ENCODE measurements around the gene CNKSR1. TPM values are rescaled to one million over a fixed set of nuclear protein-coding genes. Genes with fewer than 3 reads are reported as not detected.

CNKSR1 gene
- total RNA-seq, 1 donor from 2014 or later: 2.9 TPM

DNA sequence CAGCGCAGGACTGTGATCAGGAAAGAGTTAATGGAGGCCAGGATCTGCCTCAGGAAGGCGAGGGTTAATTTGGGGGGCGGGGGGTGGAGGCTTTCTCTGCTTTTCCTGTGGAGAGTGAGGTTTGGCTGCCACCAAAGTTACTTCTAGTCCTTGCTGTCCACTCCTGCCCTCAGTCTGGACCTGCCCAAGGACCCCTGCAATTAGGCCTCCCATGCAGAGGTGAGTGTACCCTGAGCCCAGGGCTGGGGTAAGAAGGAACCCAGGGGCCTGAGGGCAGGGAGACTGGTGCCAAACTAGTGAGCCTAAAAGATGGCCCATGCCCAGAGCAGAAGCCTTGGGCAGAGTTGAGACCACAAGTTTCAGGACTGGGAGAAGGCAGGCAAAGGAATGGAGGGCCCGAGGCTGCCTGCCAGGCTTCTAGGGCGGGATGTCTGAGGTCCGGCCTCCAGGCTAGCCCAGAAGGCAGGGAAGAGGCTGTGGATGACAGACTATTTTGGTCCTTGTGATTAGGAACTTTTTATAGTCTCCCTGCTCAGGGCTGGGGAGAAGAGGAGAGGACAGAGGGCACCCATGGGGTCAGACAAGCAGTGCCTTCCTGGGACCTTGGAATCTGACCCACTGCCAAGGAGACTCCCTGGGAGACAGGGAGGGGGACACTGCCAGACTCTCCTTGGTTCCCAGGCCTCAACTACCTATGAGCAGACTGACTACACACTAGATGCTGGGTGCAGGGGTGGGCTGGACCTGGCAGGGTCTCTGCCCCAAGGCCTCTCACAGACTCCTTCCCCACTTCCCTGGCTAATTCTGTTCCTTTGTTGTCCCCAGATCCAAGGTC lies 18.2 kb upstream of the CNKSR1 start, which contains the start of gene FAM110D:
FAM110D (plus strand) TSS at position 172 of the 835 bp plus-strand sequence. CDS start 2,213 bp downstream, outside the sequence.
- no peak for DNase-seq (ENCODE audit: low spot score)
- intact Hi-C loops (cut with DNase I): no loop called here

DNA sequence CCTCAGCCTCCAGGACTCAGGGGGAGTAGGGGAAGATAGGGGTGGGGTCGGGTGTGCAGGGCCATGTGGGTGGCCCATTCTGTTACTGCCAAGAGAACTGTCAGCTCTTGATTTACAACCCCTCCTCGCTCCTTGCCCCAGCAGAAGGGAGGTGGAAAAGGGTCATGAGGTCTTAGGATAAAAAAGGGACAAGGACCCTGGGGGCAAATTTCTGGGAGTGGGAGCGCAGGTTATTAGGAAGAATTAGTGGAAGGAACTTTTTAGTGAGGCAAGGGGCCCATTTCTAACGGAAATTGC lies 17.6 kb upstream of the CNKSR1 start:
- no peak for DNase-seq (ENCODE audit: low spot score)
- intact Hi-C loops (cut with DNase I): loop anchor here (1.0 kb wide), 1 partner anchor 48 kb away; the partner anchor contains the start of gene PDIK1L

DNA sequence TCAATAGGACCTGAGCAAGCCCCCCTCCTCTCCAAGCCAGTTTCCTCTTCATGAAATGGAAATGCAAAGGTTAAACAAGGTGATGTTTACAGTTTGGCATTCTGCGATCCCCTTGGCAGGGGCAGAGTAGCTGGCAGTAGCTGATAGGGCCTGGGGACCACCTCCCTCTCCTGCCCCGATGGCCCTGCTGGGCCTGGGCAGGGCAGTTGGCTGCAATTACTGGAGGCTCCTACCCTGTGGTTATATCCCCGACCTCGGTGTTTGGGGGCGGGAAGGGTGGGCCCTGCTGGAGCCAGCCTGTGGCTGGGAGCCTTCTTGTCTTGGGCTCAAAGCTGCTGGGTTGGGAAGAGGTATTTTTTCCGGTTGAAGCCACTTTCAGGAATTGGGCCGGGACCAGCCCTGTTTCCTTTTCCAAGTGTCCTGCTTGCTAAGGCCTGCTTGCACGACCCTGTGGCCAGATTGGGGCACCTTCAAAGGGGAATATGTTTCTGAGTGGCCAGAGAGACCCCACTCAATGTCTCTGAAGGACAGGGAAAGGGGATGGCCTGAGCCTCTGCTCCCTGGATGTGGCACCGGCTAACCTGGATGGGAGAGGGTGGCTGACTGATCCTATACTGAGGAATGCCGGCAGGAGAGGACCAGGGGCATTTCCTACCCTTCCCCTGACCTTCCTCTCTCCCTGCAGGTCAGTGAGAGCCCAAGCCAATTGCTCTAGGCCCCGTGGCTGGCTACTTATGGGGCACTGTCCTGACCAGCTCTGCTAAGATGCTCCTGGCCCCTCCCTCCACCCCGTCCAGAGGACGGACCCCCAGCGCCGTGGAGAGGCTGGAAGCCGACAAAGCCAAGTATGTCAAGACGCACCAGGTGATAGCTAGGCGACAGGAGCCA lies 16.5 kb upstream of the CNKSR1 start:
- intact Hi-C loops (cut with DNase I): loop anchor here (1.0 kb wide), 1 partner anchor 49 kb away; the partner anchor contains the start of gene PDIK1L
- DNase-seq (ENCODE audit: low spot score): no peak

DNA sequence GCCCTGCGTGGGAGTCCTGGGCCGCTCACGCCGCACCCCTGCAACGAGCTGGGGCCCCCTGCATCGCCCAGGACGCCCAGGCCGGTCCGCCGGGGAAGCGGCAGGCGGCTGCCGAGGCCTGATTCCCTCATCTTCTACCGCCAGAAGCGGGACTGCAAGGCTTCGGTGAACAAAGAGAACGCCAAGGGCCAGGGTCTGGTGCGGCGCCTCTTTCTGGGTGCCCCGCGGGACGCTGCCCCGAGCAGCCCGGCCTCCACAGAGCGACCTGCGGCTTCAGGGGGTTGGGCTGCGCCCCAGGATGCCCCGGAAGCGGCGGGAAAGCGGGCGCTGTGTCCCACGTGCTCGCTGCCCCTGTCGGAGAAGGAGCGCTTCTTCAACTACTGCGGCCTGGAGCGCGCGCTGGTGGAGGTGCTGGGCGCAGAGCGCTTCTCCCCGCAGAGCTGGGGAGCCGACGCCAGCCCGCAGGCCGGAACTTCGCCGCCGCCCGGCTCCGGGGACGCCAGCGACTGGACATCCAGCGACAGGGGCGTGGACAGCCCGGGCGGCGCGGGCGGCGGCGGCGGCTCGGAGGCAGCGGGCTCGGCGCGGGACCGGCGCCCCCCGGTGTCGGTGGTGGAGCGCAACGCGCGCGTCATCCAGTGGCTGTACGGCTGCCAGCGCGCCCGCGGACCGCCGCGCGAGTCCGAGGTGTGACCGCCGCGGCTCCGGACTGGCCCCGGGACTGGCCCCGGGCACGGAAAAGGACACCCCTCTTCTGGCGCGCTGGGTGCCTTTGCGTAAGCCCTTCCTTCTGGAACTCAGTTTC lies 15.7 kb upstream of the CNKSR1 start:
- intact Hi-C loops (cut with DNase I): no loop called here
- peak; percentile 84 for DNase-seq (ENCODE audit: low spot score)

DNA sequence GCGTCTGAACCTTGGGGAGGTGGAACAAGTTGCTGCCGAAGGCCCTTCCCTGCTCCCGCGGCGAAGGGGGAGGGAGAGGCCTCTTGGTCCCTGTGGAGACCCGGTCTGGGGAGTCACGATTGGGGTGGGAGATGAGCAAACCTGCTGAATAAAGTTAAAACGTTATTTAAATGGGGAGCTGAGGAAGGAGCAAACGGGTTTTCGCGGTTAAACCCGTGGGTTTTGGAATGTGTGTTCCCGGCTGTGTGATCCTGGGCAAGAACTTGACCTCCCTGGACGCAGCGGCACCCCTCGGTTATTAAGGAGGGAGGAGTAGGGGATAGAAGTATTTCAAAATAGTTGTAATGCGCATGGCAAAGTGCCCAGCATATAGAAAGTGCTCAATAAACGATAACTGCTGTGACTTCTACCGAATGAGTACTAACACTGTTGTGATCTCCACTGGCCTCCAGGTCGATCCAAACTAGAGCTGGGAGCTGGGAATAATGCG lies 15.0 kb upstream of the CNKSR1 start:
- intact Hi-C loops (cut with DNase I): no loop called here
- DNase-seq (ENCODE audit: low spot score): no peak

DNA sequence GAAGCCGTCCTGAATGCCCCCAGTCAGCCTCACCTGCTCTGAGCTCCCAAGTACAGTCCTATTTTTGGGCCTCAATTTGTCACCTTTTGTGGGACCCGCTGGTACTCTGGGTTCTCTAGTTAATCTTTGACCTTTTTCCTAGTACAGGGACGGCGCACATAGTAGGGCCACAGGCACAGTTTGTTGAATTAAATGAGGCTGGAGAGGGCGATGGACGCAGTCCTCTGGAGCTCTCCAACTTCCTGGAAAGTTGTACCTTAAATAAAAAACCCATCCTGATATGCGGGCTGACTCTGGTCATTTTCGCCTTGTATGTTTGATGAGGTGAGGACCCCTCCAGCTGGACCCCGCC lies 13.6 kb upstream of the CNKSR1 start:
- intact Hi-C loops (cut with DNase I): no loop called here
- DNase-seq (ENCODE audit: low spot score): no peak

DNA sequence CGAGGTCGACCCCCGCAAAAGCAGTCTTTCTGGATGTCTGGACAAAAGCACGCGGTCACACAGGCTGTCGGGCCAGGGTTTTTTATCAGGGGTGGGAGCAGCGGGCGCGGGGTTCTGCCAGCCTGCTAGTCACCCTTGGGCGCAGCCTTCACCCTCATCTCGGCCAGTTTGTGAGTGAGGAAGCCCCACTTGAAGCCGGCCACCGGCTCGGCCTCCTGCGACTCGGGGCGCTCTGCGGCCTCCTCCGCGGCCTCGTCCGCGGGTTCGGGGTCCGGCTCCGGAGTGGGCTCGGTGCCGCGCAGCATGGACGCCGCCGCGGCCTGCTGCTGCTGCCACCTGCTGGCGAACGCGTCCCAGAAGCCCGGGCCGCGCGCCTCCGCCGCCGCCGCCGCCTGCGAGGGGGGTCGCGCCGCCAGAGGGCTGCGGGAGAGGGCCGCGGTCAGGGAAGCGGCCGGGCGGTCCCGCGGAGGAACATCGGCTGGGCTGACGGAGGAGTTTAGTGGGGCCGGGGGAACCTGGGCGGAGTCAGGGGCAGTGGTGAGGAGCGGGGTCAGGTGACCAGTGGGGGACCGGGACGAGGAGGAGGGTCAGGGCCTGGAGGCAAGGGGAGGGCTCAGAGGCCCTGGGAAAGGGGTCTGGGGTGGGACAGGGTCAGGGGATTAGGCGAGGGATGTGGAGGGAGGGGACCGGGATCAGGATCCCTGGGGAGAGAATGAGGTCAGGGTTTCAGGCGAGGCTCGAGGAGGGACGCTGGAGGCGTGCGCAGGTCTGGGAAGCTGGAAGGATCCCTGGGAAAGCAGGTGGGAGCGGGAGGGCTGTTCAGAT lies 13.0 kb upstream of the CNKSR1 start:
- DNase-seq (ENCODE audit: low spot score): no peak
- intact Hi-C loops (cut with DNase I): no loop called here

DNA sequence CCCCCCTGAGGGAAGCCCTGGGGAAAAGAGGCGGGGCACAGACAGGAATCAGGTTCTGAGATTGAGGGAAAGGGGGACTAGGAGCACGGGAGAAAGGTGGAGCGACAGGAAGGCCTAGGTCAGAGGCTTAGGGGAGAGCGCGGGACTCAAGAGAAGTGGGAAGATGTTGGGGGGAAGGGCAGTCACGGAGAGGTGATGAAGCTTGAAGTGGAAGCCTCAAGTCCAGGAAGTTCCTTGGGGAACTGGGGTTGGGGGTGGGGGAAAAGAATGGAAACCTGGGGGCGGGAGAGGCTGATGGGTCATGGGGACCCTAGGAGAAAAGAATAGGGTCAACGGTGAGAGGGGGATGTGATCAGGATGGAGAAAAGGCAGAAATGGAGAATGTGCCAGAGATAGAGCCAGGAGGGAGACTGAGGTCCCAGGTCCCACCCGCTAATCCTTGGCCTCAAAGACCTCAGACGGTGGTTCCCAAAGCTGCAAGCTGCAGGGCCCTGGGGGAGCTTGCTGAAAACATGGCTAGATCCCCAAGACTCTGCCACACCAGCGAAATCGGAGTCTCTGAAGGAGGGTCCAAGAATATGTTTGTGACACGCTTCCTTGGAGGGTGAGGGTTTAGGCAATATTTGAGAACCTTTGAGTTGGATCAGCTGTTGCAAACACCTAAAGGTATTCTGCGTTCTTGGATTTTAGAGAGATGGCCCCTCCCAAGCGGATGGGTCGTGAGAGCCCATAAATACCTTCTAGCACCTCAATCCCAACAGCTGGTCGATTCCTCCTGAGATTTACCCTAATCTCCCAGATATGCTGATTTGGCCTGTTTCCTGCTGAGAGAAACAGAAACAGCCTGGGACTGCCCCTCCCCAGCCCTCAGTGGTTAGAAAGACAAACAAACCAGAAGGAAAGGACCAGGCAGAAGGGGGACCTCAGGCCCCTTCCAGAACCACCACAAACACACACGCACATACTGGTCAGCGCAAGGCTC lies 12.1 kb upstream of the CNKSR1 start:
- DNase-seq (ENCODE audit: low spot score): no peak
- intact Hi-C loops (cut with DNase I): loop anchor here (5.0 kb wide), 2 partner anchors 67 to 157 kb away; partner anchors contain the start of gene CEP85

DNA sequence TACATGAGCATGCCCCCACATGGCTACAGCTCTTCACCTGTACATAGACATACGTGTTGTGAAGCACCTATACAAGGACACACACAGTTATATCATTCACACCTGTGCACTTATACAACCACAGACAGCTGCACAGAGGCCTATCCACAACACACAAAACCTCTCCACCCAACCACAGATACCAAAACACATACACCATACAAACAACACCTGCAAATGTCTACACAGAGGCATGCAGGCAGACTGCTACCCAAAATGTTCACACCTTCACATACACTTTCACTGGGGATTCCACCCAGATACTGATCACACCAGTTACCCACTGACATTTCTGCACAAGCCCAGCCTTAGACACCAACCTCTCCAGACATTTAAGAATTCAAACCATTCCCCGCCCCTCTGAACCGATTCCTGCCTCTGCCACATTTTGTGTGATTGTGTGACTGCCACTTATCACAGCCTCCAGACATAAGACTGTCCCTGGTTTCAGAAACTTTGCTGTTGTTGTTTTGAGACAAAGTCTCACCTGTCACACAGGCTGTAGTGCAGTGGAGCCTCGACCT lies 10.5 kb upstream of the CNKSR1 start:
- intact Hi-C loops (cut with DNase I): loop anchor here (5.0 kb wide), 2 partner anchors 66 to 156 kb away; partner anchors contain the start of gene CEP85
- no peak for DNase-seq (ENCODE audit: low spot score)

DNA sequence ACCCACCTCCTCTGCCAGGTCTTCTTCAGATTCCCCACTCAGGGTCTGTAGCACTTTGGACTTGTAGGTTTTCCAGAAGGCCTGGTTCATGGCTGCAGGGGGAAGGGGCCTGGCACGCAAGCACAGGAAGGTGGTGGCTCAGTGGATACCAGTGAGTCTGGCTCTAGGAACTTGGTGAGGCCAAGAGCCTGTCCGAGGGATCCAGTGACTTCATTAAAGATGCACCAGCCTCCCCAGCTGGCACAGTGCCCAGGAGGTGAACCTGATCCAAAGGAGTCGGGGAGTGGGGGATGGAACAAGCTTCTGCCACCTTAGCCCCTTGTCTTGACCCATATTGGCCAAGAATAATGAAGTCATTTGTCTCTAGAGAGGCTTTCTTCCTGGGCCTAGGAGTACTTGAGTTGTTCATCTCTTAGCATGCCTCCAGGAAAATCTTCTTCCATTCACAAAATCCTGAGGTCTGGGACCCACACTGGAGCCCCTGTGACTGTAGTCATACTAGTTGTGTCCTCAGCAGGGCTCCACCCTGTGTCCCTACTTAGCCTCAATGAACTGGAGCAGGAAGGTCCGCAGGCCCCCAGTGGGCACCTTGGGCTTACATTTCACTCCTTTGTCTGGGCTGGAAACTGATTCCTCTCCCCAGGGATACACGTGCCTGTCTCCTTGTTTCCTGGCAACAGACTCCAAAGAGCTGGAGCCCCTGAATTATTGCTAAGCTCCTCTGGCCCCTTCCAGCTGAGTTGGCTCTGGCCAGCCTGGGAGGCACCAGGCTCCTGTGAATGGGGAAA lies 8.7 kb upstream of the CNKSR1 start, which contains the start of gene C1orf232:
C1orf232 (minus strand) TSS at position 554 of the 788 bp plus-strand sequence; CDS start at position 90, 464 bp downstream.
- intact Hi-C loops (cut with DNase I): loop anchor here (5.0 kb wide), 2 partner anchors 64 to 154 kb away; partner anchors contain the start of gene CEP85
- no peak for DNase-seq (ENCODE audit: low spot score)

DNA sequence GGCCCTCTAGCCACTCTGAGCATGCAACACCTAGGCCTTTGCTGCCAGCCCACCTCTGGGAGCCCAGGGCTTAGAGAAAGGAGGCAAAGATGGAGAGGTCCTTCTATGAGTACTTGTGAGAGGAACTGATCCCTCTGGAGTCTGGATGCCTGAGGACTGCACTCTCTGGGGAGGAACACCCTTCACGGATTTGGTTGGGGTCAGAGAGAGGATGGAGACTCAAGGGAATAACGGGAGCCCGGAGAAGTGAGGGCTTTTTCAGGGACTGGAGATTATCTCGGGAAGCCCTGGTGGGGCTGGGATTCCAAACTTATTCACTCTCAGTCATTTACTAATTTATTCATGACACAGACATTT lies 8.1 kb upstream of the CNKSR1 start:
- intact Hi-C loops (cut with DNase I): loop anchor here (5.0 kb wide), 2 partner anchors 63 to 153 kb away; partner anchors contain the start of gene CEP85
- DNase-seq (ENCODE audit: low spot score): no peak

DNA sequence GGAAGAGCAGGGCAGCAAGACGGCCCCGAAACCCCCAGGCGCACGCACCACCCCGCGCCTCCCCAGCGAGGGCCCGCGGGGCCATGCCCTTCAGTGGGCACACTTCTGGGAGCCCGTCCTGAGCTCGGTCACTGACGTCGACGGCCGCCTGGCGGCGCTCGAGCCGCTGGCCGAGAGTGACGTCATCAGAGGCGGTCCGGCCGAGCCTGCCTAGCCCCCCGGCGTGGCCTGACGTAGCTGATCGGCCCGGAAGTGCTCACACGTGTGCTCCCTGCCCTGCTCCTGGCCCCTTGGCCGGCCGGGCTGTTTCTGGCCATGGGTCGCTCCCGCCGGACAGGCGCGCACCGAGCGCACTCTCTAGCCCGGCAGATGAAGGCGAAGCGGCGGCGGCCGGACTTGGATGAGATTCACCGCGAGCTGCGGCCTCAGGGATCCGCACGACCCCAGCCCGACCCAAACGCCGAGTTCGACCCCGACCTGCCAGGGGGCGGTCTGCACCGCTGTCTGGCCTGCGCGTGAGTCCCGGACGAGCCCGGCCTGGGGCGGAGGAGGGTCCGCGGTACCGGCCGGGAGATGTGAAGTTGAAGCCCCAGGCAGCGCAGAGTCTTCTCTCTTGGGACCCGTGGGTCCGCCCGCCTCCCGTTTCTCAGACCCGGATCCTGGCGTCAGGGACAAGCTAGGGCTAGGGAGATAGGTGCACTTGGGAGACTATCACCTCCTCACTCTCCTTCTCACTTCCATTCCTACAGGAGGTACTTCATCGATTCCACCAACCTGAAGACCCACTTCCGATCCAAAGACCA lies 7.4 kb upstream of the CNKSR1 start, which contains the start of gene ZNF593:
ZNF593 (plus strand) TSS at position 240 of the 803 bp plus-strand sequence; CDS start at position 316, 76 bp downstream.
- DNase-seq (ENCODE audit: low spot score): peak; percentile 96
- intact Hi-C loops (cut with DNase I): loop anchor here (5.0 kb wide), 2 partner anchors 62 to 152 kb away; partner anchors contain the start of gene CEP85

DNA sequence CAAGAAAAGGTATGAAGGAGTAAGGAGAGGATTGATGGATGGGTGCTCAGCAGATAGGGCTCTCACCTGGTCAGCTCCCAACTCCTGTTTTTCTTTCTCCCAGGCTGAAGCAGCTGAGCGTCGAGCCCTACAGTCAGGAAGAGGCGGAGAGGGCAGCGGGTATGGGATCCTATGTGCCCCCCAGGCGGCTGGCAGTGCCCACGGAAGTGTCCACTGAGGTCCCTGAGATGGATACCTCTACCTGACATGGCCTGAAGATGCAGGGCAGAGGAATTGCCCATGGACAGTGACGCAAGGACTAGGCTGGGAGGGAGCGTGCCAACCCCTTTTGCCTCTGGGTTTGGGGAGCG lies 6.8 kb upstream of the CNKSR1 start:
- intact Hi-C loops (cut with DNase I): no loop called here
- no peak for DNase-seq (ENCODE audit: low spot score)

DNA sequence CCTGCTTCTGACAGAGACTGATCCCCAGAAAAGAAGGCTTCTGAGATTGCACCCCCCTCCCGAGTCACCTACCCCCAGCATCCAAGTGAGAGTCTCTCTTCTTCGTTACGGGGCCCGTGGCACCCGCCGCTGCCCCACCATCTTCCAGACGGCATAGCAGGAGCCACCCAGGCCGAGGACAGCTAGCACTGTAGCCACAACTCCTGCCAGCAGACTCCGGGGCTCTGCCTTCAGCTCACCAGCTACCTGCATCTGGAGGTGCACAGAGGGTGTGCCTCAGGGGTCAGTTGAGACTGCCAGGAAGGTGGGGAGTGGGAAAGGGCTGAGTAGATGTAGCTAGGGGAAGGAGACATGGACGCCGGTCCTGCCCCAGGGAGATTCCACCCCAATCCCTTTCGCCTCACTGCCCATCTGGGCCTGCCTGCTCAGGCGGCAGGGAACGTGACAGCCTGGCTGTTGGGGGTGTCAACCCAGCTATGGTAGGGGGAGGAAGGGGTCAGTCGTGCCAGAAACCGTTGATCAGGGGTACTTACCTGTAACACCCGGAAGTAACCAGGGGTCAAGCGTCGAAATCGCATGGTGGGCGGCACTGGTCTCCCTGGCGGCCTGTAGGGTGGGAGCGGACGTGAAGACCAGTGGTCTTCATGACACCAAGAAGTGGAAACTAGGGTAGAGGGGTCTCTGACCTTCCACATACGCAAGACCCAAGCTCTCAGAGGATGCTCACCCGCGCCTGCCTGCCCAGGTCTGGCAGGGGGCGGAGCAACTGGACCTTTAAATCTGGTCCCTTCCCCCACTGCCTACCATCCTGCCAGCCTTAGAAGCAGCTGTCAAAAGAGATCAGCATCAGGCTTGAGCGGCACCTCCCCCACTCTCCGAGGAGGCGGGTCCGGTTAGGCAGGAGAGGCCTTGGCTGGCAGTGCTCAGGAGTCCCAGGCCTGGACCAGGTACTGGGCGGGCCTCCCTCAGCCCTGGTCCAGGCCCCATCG lies 5.9 kb upstream of the CNKSR1 start, which contains the start of gene ZNF593OS:
ZNF593OS (minus strand) TSS at position 749 of the 989 bp plus-strand sequence; CDS start at position 578, 171 bp downstream.
- intact Hi-C loops (cut with DNase I): no loop called here
- no peak for DNase-seq (ENCODE audit: low spot score)

Measured in cardiac septum (tissue), 1 donor.